AG04450 (cell line): ENCODE measurements around the gene KCP. TPM values are rescaled to one million over a fixed set of nuclear protein-coding genes. Genes with fewer than 3 reads are reported as not detected.

Source experiments
- CTCF ChIA-PET: fragments of 300-600, 350-600 bp; formaldehyde crosslinking; extraction: SDS; loops from one replicate; lab custom pipeline; 2022; ENCODE audit warnings: antibody characterized with exemption, inconsistent platforms; lab: Charles Lee
- POLR2A ChIA-PET: fragments of 350-600 bp; formaldehyde crosslinking; extraction: SDS; loops from one replicate; lab custom pipeline; 2021; ENCODE audit warnings: antibody characterized with exemption, inconsistent platforms; lab: Yijun Ruan, JAX
- DNase-seq: peaks from one replicate; pipeline ENCODE4 v3.0.0-alpha.2; 2011; ENCODE audit warnings: low read depth, low spot score
- H3K27ac ChIP-seq: one replicate; pipeline ENCODE4 v1.5.1; 2012; ENCODE audit warnings: low read depth, low read length, control low read depth
- H3K27me3 ChIP-seq: one replicate; pipeline ENCODE4 v1.6.0; 2012; ENCODE audit warnings: low read length; ENCODE audit not compliant: control insufficient read depth, insufficient read depth
- H3K4me3 ChIP-seq: 2 replicates; pipeline ENCODE4 v1.5.1; 2011; ENCODE audit warnings: mild to moderate bottlenecking, low read depth, low read length, control low read depth
- H3K9me3 ChIP-seq: 2 replicates; pipeline ENCODE4 v1.5.1; 2012; ENCODE audit warnings: low read length; ENCODE audit not compliant: control insufficient read depth, insufficient read depth
- CTCF ChIP-seq: IDR thresholded peaks from 2 replicates; pipeline ENCODE4 v1.5.1; 2011; ENCODE audit warnings: low read depth, low read length, control low read depth, inconsistent platforms
- polyA plus RNA-seq: library from polyadenylated mRNA; depleted of rRNA; stranded (reverse); fragments of >200 nt; gene quantifications from 2 replicates; pipeline ENCODE4 v1.2.3, GENCODE V29; 2011

KCP gene
- polyA plus RNA-seq, 1 experiment: 0.04 TPM

GRCh38 chr7:128872394-128872824 lies 38.1 kb downstream of the KCP start:
- Histone ChIP-seq H3K9me3 (no peaks in the 10 kb centered on the region), H3K4me3 (no peak overlapping the region), H3K27me3 (peaks cover 34% of the 10 kb centered on the region), H3K27ac (no peak overlapping the region)
- TF ChIP-seq CTCF: no peak
- ChIA-PET CTCF (interaction anchor here (1.4 kb wide), 1 partner anchor 13 kb away, joined by 3 read pairs; no protein-coding TSS in a partner anchor), POLR2A (no interaction called here)
- DNase-seq: no peak

GRCh38 chr7:128871050-128871449 lies 39.5 kb downstream of the KCP start:
- CTCF ChIA-PET: interaction anchor here (1.9 kb wide), 1 partner anchor 12 kb away, joined by 8 read pairs; no protein-coding TSS in a partner anchor
- POLR2A ChIA-PET: no interaction called here

GRCh38 chr7:128869944-128870285 lies 40.6 kb downstream of the KCP start:
- no peaks in the 10 kb centered on the region for H3K9me3 ChIP-seq
- H3K27ac ChIP-seq: no peak overlapping the region
- ChIA-PET POLR2A (no interaction called here), CTCF (interaction anchor here (1.9 kb wide), 1 partner anchor 13 kb away, joined by 8 read pairs; no protein-coding TSS in a partner anchor)
- no peak for DNase-seq
- no peak for TF ChIP-seq CTCF
- H3K4me3 ChIP-seq: no peak overlapping the region; the same call in 1 of the 2 replicates
- peaks cover 19% of the 10 kb centered on the region for H3K27me3 ChIP-seq

More at GRCh38 chr7:128871050-128871449, 39.5 kb downstream of the KCP start:
- no peak for DNase-seq
- H3K9me3 ChIP-seq: no peaks in the 10 kb centered on the region
- H3K4me3 ChIP-seq: no peak overlapping the region
- H3K27ac ChIP-seq: no peak overlapping the region
- H3K27me3 ChIP-seq: peaks cover 28% of the 10 kb centered on the region
- TF ChIP-seq CTCF: no peak

- ChIA-PET CTCF (no interaction called here), POLR2A (no interaction called here)
- TF ChIP-seq CTCF: 0 out of 2 replicates have a peak, but pooled peaks have one; percentile 0
- no peak overlapping the region for H3K27ac ChIP-seq
- no peak for DNase-seq
- H3K4me3 ChIP-seq: peak overlapping the region; percentile 53
- H3K9me3 ChIP-seq: no peaks in the 10 kb centered on the region
- peaks cover 19% of the 10 kb centered on the region for H3K27me3 ChIP-seq
Measured at GRCh38 chr7:128869138-128869943, 41.2 kb downstream of the KCP start.

- no peak for DNase-seq
- ChIA-PET POLR2A (no interaction called here), CTCF (no interaction called here)
- no peak for TF ChIP-seq CTCF
- Histone ChIP-seq H3K27me3 (peaks cover 19% of the 10 kb centered on the region), H3K27ac (no peak overlapping the region), H3K9me3 (no peaks in the 10 kb centered on the region), H3K4me3 (no peak overlapping the region; the same call in 1 of the 2 replicates)
Measured at GRCh38 chr7:128868624-128869137, 41.8 kb downstream of the KCP start.
